HG03354 (cell line): ENCODE results near the gene PTPRR.

Source experiments
- ATAC-seq: cut with Tn5 transposase; IDR thresholded peaks from one replicate; pipeline ENCODE4 v1.9.1; 2021; ENCODE audit warnings: mild to moderate bottlenecking; ENCODE audit not compliant: unreplicated experiment, poor library complexity, severe bottlenecking

PTPRR gene

DNA sequence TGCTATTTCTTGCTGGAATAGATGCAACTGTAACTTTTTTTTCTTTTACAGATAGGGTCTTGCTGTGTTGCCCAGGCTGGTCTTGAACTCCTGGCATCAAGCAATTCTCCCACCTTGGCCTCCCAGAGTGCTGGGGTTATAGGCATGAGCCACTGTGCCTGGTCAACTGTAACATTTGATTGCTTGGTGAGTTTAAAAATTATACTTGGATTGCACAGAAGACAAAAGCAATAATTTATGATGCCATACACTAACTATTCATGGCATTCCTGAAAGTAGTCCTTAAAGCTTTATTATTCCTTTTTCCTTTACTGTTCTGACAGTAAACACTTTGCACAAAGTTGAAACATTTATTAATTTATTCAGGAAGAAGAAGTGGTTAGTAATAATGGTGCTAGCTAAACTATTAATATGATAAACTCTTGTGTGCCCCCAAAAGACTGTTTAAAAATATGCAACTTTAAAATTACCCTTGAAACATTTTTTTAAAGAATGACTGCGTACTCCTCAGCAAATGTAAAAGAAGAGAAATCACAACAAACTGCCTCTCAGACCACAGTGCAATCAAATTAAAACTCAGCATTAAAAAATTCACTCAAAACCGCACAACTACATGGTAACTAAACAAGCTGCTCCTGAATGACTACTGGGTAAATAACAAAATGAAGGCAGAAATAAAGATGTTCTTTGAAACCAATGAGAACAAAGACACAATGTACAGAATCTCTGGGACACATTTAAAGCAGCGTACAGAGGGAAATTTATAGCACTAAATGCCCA, 291.6 kb downstream of the PTPRR start:
- ATAC-seq, result no peak

GRCh38 chr12:70627677-70628076, 292.9 kb downstream of the PTPRR start:
- ATAC-seq, result no peak

- ATAC-seq, result no peak
Measured at GRCh38 chr12:70626180-70626579, 294.4 kb downstream of the PTPRR start.

- ATAC-seq, result no peak
Measured at GRCh38 chr12:70619471-70620152, 300.9 kb downstream of the PTPRR start.

DNA sequence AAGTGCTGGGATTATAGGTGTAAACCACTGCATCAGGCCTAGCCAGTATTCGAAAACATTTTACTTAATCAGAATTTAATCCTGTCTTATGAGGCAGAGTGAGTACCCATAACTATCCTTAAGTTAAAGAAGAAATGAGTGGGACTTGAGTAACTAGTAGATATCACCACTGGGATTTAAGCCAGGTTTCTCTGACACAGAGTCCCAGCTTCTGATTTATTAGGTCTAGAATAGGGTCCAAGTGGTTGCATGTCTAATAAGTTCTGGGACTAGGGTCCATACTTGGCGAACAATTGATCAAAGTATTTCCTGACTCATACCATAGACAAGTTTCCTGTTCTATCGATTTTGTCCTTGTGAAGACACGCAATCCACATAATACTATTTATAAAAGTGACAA, 302.2 kb downstream of the PTPRR start:
- no peak for ATAC-seq

GRCh38 chr12:70617450-70617849, 303.1 kb downstream of the PTPRR start:
- ATAC-seq, result no peak

GRCh38 chr12:70615174-70615866, 305.2 kb downstream of the PTPRR start:
- ATAC-seq, result no peak

GRCh38 chr12:70609739-70610491, 310.6 kb downstream of the PTPRR start:
- ATAC-seq, result peak; percentile 51

- peak; percentile 16 for ATAC-seq
Measured at GRCh38 chr12:70609203-70609602, 311.3 kb downstream of the PTPRR start.

DNA sequence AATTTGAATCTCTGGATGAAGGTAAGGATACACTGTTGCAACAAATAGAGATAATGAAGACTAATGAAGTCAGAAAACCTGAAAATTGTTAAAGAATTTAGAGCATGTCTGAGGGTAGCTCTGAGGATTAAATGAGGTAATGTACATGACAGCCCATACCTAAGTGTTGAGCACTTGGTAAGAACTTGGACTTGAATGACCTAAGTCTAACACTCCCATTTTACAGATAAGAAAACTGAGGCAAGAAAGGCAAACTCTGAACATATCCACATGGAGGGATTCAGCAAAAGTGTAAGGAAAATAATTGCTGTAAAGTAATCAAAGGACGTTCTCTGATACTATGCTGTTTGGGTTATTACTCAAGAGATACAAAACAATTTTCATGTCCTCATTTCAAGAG, 312.4 kb downstream of the PTPRR start:
- ATAC-seq, result no peak

DNA sequence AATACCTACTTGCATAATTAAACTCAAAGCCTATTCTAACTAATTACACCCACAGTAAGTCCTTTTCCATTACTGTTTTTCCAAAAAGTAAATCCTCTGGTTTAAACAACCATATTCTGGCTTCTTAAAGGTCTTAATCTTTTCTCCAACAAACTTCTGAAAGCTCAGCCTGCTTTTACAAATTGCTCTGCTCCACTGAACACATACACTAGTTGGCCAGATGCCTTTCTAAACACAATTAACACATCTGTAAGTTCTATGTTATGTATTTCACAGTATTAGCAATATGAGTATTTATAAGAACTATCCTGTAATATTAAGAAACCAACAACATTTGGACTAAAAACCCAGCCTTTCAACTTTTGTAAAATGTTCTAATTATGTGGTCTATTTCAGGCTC, 313.4 kb downstream of the PTPRR start:
- no peak for ATAC-seq

DNA sequence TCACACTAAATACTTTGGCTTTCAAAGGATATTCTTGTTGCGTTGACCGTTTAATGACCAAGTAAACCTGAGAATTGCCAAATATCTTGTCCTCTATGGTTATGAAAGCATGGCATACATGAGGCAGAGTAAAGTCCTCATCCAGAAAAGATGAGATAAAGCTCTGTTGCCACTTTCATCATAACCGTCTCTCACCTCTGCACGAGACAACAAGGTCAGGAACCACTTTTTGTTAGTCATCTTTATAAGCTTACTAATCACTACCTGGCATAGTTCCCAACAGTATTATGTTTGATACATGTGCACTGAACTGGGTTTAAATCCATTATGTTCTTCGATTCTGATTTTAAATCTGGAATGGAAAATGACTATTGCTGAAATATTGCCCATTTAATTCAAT, 314.6 kb downstream of the PTPRR start:
- ATAC-seq, result no peak

DNA sequence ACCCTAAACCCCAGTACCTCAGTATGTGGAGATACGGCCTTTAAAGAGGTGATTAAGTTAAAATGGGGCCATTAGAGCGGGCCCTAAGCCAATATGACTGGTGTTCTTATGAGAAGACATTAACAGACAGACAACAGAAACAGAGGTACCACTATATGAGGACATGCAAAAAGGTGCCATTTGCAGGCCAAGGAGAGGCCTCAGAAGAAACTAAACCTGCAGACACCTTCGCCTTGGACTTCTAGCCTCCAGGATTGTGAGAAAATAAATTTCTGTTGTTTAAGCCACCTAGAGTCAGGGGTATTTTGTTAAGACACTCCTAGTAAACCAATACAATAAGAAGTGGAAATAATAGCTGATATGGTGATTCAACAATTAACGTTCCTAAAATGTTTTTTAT, 315.9 kb downstream of the PTPRR start:
- ATAC-seq, result no peak

- no peak for ATAC-seq
Measured at GRCh38 chr12:70603044-70603443, 317.5 kb downstream of the PTPRR start.

- no peak for ATAC-seq
Measured at GRCh38 chr12:70598467-70599193, 321.9 kb downstream of the PTPRR start.

GRCh38 chr12:70592664-70593063, 327.9 kb downstream of the PTPRR start:
- no peak for ATAC-seq

- no peak for ATAC-seq
Measured at GRCh38 chr12:70590549-70591226, 329.9 kb downstream of the PTPRR start.

- ATAC-seq, result peak; percentile 98
Measured at GRCh38 chr12:70590051-70590450, 330.5 kb downstream of the PTPRR start.
